Measurements from ENCODE around the gene MAPT. TPM values are rescaled to one million over a fixed set of nuclear protein-coding genes. Genes with fewer than 3 reads are reported as not detected.

MAPT gene
- total RNA-seq, 1 donor from 2014 or later, result 2.9 TPM

DNA sequence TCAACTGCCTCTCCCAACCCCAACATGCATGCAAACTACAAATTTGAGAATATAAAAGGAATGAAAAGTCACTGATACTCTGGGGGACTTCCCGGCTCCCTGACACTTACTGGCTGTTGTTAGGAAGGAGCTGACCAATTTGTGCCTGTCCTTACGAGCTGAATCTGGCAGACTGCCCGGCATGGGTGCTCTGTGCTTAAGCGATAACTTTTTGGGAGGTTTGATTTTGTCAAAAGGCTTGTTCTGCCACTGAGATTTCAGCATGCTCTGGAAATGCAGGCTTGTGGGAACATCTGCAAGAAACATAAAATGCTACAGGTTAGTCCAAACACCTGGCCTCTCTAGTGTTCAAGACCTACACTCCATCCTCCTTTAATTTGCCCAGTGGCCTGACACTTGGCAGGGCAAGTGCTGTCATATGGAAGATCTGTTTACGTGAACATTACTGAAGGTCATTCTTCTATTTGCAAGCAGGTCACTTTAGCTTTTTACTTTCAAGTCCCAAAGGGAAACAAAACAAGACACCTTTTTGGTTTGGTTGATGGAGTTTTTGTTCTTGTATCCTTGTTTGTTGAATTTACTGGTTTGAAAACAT, 145.3 kb downstream of the MAPT start:
- TF ChIP-seq CTCF (IDR thresholded peaks at IDR 0.05), result no peak
- no peak for DNase-seq (ENCODE audit: low spot score)
- H3K27ac Mint-ChIP-seq (ENCODE audit: unreplicated experiment), result no peak overlapping the region
- no peak overlapping the region for H3K4me3 Mint-ChIP-seq (ENCODE audit: unreplicated experiment)
- H3K36me3 Mint-ChIP-seq (ENCODE audit: low read depth), result peaks cover 31% of the 10 kb centered on the region
- H3K4me1 Mint-ChIP-seq (ENCODE audit: low read depth), result peaks cover 8% of the 10 kb centered on the region
- H3K9me3 Mint-ChIP-seq (ENCODE audit: low read depth), result no peaks in the 10 kb centered on the region
- H3K27me3 Mint-ChIP-seq (ENCODE audit: low read depth), result no peaks in the 10 kb centered on the region

DNA sequence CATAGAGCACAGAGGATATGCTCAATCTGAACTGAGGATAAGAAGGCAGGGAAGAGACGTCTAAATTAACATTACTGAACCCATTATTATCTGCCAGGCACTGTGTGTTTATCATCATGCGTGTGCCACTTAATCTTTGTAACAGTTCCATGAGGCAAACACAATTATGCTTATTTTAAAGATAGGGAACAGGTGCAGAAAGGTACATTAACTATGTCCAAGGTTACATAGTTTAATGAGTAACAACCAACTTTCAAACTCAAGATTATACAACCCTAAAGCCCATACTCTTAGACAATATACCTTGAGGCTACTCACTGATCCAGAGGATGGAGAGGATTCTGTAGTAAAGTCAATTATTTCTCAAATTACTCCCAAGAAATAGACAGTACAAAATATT, 147.9 kb downstream of the MAPT start:
- Mint-ChIP-seq H3K36me3 (ENCODE audit: low read depth) (peaks cover 32% of the 10 kb centered on the region), H3K4me3 (ENCODE audit: unreplicated experiment) (no peak overlapping the region), H3K4me1 (ENCODE audit: low read depth) (peaks cover 12% of the 10 kb centered on the region), H3K27ac (ENCODE audit: unreplicated experiment) (no peak overlapping the region), H3K27me3 (ENCODE audit: low read depth) (no peaks in the 10 kb centered on the region), H3K9me3 (ENCODE audit: low read depth) (no peaks in the 10 kb centered on the region)
- no peak for TF ChIP-seq CTCF (IDR thresholded peaks at IDR 0.05)
- no peak for DNase-seq (ENCODE audit: low spot score)

DNA sequence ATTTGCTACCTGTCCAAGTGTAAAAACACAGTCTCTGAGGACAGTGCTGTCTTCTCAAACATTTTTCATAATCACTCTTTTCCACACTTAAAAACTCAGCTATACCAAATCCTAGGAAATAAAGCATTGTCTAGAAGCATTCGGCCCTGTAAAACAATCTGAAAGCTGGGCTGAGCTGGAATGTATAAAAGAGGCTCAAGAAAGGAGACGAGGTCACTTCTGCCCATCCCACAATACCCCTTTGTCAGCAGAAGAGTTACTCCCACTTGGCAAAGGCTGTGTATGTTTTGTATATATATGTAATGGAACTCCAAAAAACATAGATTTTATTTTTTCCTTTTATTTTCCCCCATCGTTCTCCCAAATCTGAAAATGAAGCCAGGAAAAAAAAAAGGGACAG, 148.6 kb downstream of the MAPT start:
- H3K36me3 Mint-ChIP-seq (ENCODE audit: low read depth), result peaks cover 32% of the 10 kb centered on the region
- H3K4me1 Mint-ChIP-seq (ENCODE audit: low read depth), result peaks cover 12% of the 10 kb centered on the region
- no peaks in the 10 kb centered on the region for H3K27me3 Mint-ChIP-seq (ENCODE audit: low read depth)
- H3K9me3 Mint-ChIP-seq (ENCODE audit: low read depth), result no peaks in the 10 kb centered on the region
- no peak for DNase-seq (ENCODE audit: low spot score)
- no peak overlapping the region for H3K4me3 Mint-ChIP-seq (ENCODE audit: unreplicated experiment)
- peak overlapping the region; percentile 8 for H3K27ac Mint-ChIP-seq (ENCODE audit: unreplicated experiment)
- TF ChIP-seq CTCF (IDR thresholded peaks at IDR 0.05), result no peak

GRCh38 chr17:46043606-46044005, 149.3 kb downstream of the MAPT start:
- Mint-ChIP-seq H3K4me3 (ENCODE audit: unreplicated experiment) (no peak overlapping the region), H3K27me3 (ENCODE audit: low read depth) (no peaks in the 10 kb centered on the region), H3K4me1 (ENCODE audit: low read depth) (peaks cover 12% of the 10 kb centered on the region), H3K27ac (ENCODE audit: unreplicated experiment) (peak overlapping the region; percentile 8), H3K36me3 (ENCODE audit: low read depth) (peaks cover 29% of the 10 kb centered on the region), H3K9me3 (ENCODE audit: low read depth) (no peaks in the 10 kb centered on the region)
- TF ChIP-seq CTCF (IDR thresholded peaks at IDR 0.05), result no peak
- no peak for DNase-seq (ENCODE audit: low spot score)

- no peak overlapping the region for H3K4me3 Mint-ChIP-seq (ENCODE audit: unreplicated experiment)
Observed at GRCh38 chr17:46044286-46044928, 150.1 kb downstream of the MAPT start.

More at GRCh38 chr17:46044286-46044928, 150.1 kb downstream of the MAPT start:
- DNase-seq (ENCODE audit: low spot score), result no peak
- Mint-ChIP-seq H3K27ac (ENCODE audit: unreplicated experiment) (peak overlapping the region; percentile 23), H3K36me3 (ENCODE audit: low read depth) (peaks cover 27% of the 10 kb centered on the region), H3K9me3 (ENCODE audit: low read depth) (no peaks in the 10 kb centered on the region), H3K27me3 (ENCODE audit: low read depth) (no peaks in the 10 kb centered on the region), H3K4me1 (ENCODE audit: low read depth) (peaks cover 12% of the 10 kb centered on the region)
- peak; percentile 95 for TF ChIP-seq CTCF (IDR thresholded peaks at IDR 0.05)

Data from chondrocyte (in vitro differentiated cells).